HL-60 (cell line): Measurements from ENCODE around the gene MET.

ENCODE experiments used
- DNase-seq, 2 experiments: peaks; one replicate each; pipeline ENCODE4 v3.0.0-alpha.2; 2010 to 2020; ENCODE audit warnings: low read depth in 1 of 2, low spot score in 1 of 2
- H3K27ac ChIP-seq: fragments of 250-450 bp; sonication (Bioruptor Pico); replicated peaks from 2 replicates; pipeline ENCODE4 v1.5.1; 2020; ENCODE audit warnings: mild to moderate bottlenecking, moderate library complexity
- H3K27me3 ChIP-seq: fragments of 250-450 bp; sonication (Bioruptor Pico); 2 replicates; pipeline ENCODE4 v1.5.1; 2021; ENCODE audit warnings: mild to moderate bottlenecking, moderate library complexity; ENCODE audit not compliant: insufficient read depth, poor library complexity, severe bottlenecking
- H3K4me3 ChIP-seq: replicated peaks from 2 replicates; pipeline ENCODE4 v1.5.1; 2011; ENCODE audit warnings: mild to moderate bottlenecking, control low read depth, low read length; ENCODE audit not compliant: insufficient read depth
- GABPA ChIP-seq: IDR thresholded peaks from 2 replicates; pipeline ENCODE4 v1.6.1; 2012; ENCODE audit warnings: low read depth
- POLR2AphosphoS5 ChIP-seq: IDR thresholded peaks from 2 replicates; pipeline ENCODE4 v1.6.1; 2012; ENCODE audit warnings: low read depth
- SPI1 ChIP-seq: IDR thresholded peaks from 2 replicates; pipeline ENCODE4 v1.6.1; 2012; ENCODE audit warnings: low read depth, mild to moderate bottlenecking, borderline replicate concordance
- TF ChIP-seq, protein P1 (sequence below): IDR thresholded peaks from 2 replicates; pipeline ENCODE4 v1.6.1; 2012; ENCODE audit warnings: low read depth; ENCODE audit not compliant: insufficient replicate concordance
- TF ChIP-seq, protein P2 (sequence below): IDR thresholded peaks from one replicate; pipeline ENCODE4 v1.5.1; 2011; ENCODE audit warnings: low read length, control low read depth, inconsistent platforms; ENCODE audit not compliant: insufficient read depth

Gene MET

DNA sequence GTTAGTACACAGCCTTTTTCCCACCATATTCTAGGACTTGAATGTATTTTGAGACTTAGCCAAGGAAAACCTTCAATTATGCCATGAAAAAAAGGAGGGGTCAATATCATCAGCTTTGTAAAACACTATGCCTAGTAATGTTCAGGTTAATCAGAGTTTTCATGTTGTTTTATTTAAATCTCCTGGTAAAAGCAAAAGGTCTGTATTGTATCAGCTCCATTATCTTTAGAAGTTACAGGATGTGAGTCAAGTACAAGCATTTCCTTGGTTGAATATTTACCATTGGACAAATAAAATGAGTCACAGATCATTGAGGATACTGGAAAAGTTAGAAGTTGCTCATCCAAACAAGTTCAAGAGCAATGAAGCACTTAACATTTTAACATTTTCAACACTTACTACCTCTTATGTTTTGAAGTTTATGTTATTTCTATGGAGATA is 100.4 kb downstream of the MET start:
- Histone ChIP-seq H3K4me3 (no peak overlapping the region), H3K27ac (no peak overlapping the region), H3K27me3 (no peaks in the 10 kb centered on the region)
- TF ChIP-seq GABPA = no peak
- TF ChIP-seq, protein P1, sequence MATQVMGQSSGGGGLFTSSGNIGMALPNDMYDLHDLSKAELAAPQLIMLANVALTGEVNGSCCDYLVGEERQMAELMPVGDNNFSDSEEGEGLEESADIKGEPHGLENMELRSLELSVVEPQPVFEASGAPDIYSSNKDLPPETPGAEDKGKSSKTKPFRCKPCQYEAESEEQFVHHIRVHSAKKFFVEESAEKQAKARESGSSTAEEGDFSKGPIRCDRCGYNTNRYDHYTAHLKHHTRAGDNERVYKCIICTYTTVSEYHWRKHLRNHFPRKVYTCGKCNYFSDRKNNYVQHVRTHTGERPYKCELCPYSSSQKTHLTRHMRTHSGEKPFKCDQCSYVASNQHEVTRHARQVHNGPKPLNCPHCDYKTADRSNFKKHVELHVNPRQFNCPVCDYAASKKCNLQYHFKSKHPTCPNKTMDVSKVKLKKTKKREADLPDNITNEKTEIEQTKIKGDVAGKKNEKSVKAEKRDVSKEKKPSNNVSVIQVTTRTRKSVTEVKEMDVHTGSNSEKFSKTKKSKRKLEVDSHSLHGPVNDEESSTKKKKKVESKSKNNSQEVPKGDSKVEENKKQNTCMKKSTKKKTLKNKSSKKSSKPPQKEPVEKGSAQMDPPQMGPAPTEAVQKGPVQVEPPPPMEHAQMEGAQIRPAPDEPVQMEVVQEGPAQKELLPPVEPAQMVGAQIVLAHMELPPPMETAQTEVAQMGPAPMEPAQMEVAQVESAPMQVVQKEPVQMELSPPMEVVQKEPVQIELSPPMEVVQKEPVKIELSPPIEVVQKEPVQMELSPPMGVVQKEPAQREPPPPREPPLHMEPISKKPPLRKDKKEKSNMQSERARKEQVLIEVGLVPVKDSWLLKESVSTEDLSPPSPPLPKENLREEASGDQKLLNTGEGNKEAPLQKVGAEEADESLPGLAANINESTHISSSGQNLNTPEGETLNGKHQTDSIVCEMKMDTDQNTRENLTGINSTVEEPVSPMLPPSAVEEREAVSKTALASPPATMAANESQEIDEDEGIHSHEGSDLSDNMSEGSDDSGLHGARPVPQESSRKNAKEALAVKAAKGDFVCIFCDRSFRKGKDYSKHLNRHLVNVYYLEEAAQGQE = no peak
- DNase-seq = no peak

DNA sequence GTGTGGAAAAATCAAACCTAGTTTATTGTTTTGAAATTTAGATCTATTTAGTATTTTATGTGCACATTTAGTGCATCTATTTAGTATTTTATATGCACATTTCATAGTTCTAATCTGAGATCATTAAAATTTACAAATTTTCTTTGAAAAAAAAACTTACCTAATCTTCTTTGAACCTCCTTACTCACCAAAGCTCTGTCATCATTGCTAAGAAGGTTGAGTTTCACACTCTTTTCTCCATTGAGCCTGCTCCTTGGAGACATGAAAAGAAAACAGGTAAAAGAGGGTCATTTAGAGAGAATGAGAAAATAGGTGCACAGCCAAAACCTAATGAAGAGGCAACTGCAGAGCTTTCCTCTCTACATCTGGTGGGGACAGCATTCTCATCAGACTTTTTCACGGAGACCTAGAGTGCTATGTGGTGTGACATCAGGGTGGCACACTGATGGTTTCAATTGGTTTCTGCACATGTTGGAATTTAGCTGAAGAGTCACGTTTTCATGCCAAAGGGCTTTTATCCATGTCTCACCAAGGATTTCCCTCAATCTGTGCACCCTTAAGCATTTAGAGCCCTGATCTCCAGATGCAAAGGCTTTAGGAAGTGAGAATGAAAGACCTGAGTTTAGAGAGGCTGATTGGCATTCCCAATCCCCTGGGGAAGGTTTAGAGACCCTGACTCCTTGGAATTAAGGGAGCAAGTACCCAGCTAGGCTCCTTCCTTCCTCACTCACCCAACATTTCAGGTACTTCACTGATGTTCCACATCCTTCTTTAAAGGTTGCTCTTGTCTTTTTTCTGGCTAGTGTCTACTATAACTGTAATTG is 101.1 kb downstream of the MET start:
- no peaks in the 10 kb centered on the region for H3K27me3 ChIP-seq
- TF ChIP-seq, protein P1 = no peak
- TF ChIP-seq GABPA = no peak
- no peak for TF ChIP-seq POLR2AphosphoS5
- TF ChIP-seq, protein P2, sequence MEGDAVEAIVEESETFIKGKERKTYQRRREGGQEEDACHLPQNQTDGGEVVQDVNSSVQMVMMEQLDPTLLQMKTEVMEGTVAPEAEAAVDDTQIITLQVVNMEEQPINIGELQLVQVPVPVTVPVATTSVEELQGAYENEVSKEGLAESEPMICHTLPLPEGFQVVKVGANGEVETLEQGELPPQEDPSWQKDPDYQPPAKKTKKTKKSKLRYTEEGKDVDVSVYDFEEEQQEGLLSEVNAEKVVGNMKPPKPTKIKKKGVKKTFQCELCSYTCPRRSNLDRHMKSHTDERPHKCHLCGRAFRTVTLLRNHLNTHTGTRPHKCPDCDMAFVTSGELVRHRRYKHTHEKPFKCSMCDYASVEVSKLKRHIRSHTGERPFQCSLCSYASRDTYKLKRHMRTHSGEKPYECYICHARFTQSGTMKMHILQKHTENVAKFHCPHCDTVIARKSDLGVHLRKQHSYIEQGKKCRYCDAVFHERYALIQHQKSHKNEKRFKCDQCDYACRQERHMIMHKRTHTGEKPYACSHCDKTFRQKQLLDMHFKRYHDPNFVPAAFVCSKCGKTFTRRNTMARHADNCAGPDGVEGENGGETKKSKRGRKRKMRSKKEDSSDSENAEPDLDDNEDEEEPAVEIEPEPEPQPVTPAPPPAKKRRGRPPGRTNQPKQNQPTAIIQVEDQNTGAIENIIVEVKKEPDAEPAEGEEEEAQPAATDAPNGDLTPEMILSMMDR = no peak
- no peak for TF ChIP-seq SPI1
- no peak overlapping the region for H3K27ac ChIP-seq
- H3K4me3 ChIP-seq = no peak overlapping the region
- no peak for DNase-seq

DNA sequence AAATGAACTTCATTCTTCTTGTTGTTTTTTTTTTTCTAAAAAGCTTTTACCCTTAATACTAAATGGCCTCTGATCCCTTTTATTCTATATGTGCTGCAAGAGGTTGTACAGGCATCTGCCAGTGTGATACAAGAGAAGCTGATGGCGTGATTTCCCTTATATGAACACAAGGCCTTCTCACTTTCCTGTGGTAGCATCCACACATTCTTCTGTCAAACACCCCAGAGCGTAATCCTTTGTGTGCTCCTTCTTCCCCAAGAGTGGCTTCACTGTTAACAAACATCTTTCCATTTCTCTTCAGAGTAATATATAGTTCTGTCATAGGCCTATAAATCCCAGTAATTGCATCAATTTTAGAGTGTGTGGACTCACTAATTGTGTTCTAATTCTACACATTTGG is 104.0 kb downstream of the MET start:
- DNase-seq = no peak
- H3K27me3 ChIP-seq = peaks cover 4% of the 10 kb centered on the region
- H3K27ac ChIP-seq = no peak overlapping the region
- TF ChIP-seq POLR2AphosphoS5 (no peak), SPI1 (no peak), GABPA (no peak)
- TF ChIP-seq, protein P1 = no peak
- TF ChIP-seq, protein P2 = no peak
- no peak overlapping the region for H3K4me3 ChIP-seq
